Heart right ventricle (tissue), 16 donors: ENCODE measurements around the gene SLC16A2. TPM values are rescaled to one million over a fixed set of nuclear protein-coding genes. Genes with fewer than 3 reads are reported as not detected.
A peak's percentile ranks its signal among the peaks of the same experiment; 100 is the strongest.

ENCODE experiments used
- ATAC-seq, 8 donors: fragments of 200-7000 bp; cut with Tn5 transposase; one replicate each; pipeline ENCODE4 v1.9.1; 2020; ENCODE audit warnings: mild to moderate bottlenecking in 8 of 8, moderate library complexity in 8 of 8, moderate number of reproducible peaks in 1 of 8
- DNase-seq, 2 donors: peaks; one replicate each; pipeline ENCODE4 v3.0.0-alpha.2; 2020
- H3K27ac ChIP-seq, 10 donors: fragments of 200-600 bp; sonication (generic) in 2 of 10; one replicate each; pipeline versions ENCODE4 v1.5.0 to v1.8.0; 2020 to 2022; ENCODE audit warnings: mild to moderate bottlenecking in 3 of 10
- H3K27me3 ChIP-seq, 7 donors: fragments of 200-600 bp; one replicate each; pipeline ENCODE4 v1.8.0; 2021 to 2022; ENCODE audit warnings: mild to moderate bottlenecking in 2 of 7
- H3K36me3 ChIP-seq, 9 donors: fragments of 200-600 bp; sonication (generic) in 1 of 9; one replicate each; pipeline versions ENCODE4 v1.5.0 to v1.8.0; 2020 to 2022; ENCODE audit warnings: mild to moderate bottlenecking in 2 of 9
- H3K4me1 ChIP-seq, 9 donors: fragments of 200-600 bp; sonication (generic) in 1 of 9; one replicate each; pipeline versions ENCODE4 v1.5.0 to v1.8.0; 2020 to 2022; ENCODE audit warnings: mild to moderate bottlenecking in 4 of 9
- H3K4me3 ChIP-seq, 10 donors: fragments of 200-600 bp; sonication (generic) in 2 of 10; one replicate each; pipeline versions ENCODE4 v1.5.0 to v1.8.0; 2020 to 2022; ENCODE audit warnings: mild to moderate bottlenecking in 7 of 10, moderate library complexity in 2 of 10
- H3K9me3 ChIP-seq, 11 donors: fragments of 200-600 bp in 10 of 11; sonication (generic) in 2 of 11; one replicate each; pipeline versions ENCODE4 v1.5.0 to v1.8.0; 2013 to 2022; ENCODE audit warnings: mild to moderate bottlenecking in 2 of 11, control low read depth in 1 of 11, moderate library complexity in 1 of 11
- CTCF ChIP-seq, 9 donors: fragments of 200-600 bp; sonication (generic) in 2 of 9; IDR thresholded peaks; one replicate each; pipeline versions ENCODE4 v1.5.0 to v1.8.0; 2021 to 2022; ENCODE audit warnings: antibody characterized with exemption in 9 of 9, mild to moderate bottlenecking in 5 of 9, moderate library complexity in 1 of 9
- WGBS, 2 donors: extraction: QIAGEN DNeasy Blood & Tissue Kit; methylation state at CpG; one replicate each; pipeline ENCODE4 v1.1.7; 2013; ENCODE audit warnings: inconsistent platforms in 1 of 2; 5-methylcytosine and 5-hydroxymethylcytosine counted together
- intact Hi-C, 10 donors: fragments of 100-400 bp; cut with DNase I; formaldehyde crosslinking; loops; one replicate each; pipeline versions ENCODE4 v1.11.1 to v1.14.2; 2022
- polyA plus RNA-seq, 2 donors: library from polyadenylated mRNA; stranded (reverse); fragments of 200-250 nt; gene quantifications; one replicate each; pipeline ENCODE4 v1.2.3, GENCODE V29; 2013
- total RNA-seq, 10 donors: library from RNA; stranded (reverse); fragmentation: NEBNext Ultra II Directional in 3 of 10; extraction: Animal tissue kit (Norgen Biotek cat#: 25700) in 3 of 10; gene quantifications; one replicate each; pipeline versions ENCODE4 v1.2.1 to v1.2.4, GENCODE V29; 2021 to 2023
- donor health status: Arrhythmogenic right ventricular cardiomyopathy.
- donor health status: ischemic (EF 13 %, LVEDD 7.1; RV severe dilation, severe dysfunction).
- donor health status: healthy with polysubstance abuse.
- donor health status: DM: no; HTN: yes; CAD: no.
- donor health status: DM: no; HTN: no; CAD: no.
- donor health status: ischemic (EF 25% LVEDD 6.9; RV normal size, moderate dysfunction).
- donor health status: ischemic (EF 25% LVEDD 5.7; RV mildly dilated, moderate dysfunction).
- donor health status: healthy.
- donor health status: DM: yes; HTN: yes; CAD: no.
- donor health status: Ischemic cardiomyopathy.
- donor health status: ischemic (EF 35%, LVEDD 5.7; RV mildly dilated, moderate dysfunction).
- donor health status: nonischemic (EF 11% LVEDD 7.7; RV severe dilation, severe dysfunction).
- donor health status: DM: yes; HTN: yes; CAD: no.
- donor health status: PGD.
- donor health status: ischemic (EF 29% LVEDD 5.4; RV normal size, mild dysfunction).
- donor health status: nonischemic (EF 23%, LVEDD 6.1; RV moderate dilation, normal function).

SLC16A2 gene
- total and polyA plus RNA-seq, 12 donors, result 2.4 to 12.6 (median 6.5) TPM

GRCh38 chrX:74527350-74527749, 106.1 kb downstream of the SLC16A2 start:
- 13 to 17% methylated on average over 4 of the region's 4 CpGs for WGBS, 2 donors
- intact Hi-C loops, result loop anchor here in 1 of 10 donors (10.0 kb wide), 1 partner anchor 63 kb away; no protein-coding TSS in a partner anchor
- peak in 5 of 8 donors; percentile 34 to 67 (median 47) for ATAC-seq

GRCh38 chrX:74529311-74529710, 108.0 kb downstream of the SLC16A2 start:
- WGBS, 2 donors, result 87 to 92% methylated on average over 6 of the region's 6 CpGs

More at GRCh38 chrX:74527350-74527749, 106.1 kb downstream of the SLC16A2 start:
- Histone ChIP-seq H3K4me3 (no peak overlapping the region), H3K9me3 (no peaks in the 10 kb centered on the region), H3K27ac (peak overlapping the region in 2 of 10 donors; percentile 28 to 51), H3K27me3 (no peaks in the 10 kb centered on the region), H3K36me3 (no peaks in the 10 kb centered on the region), H3K4me1 (peaks cover 0 to 18% (median 5%) of the 10 kb centered on the region in 9 donors)
- DNase-seq, result no peak
- TF ChIP-seq CTCF (IDR thresholded peaks at IDR 0.05), result no peak

GRCh38 chrX:74531081-74531480, 109.8 kb downstream of the SLC16A2 start:
- Histone ChIP-seq H3K27me3 (peaks cover 0 to 10% (median 0%) of the 10 kb centered on the region in 7 donors), H3K36me3 (no peaks in the 10 kb centered on the region), H3K4me3 (no peak overlapping the region), H3K4me1 (peaks cover 0 to 18% (median 10%) of the 10 kb centered on the region in 9 donors), H3K9me3 (no peaks in the 10 kb centered on the region), H3K27ac (no peak overlapping the region)
- no peak for DNase-seq
- intact Hi-C loops, result loop anchor here in 1 of 10 donors (5.0 to 10.0 kb wide), 2 partner anchors 149 to 236 kb away; no protein-coding TSS in a partner anchor
- 93 to 98% methylated on average over 7 of the region's 7 CpGs for WGBS, 2 donors
- TF ChIP-seq CTCF (IDR thresholded peaks at IDR 0.05), result no peak
- no peak for ATAC-seq

More at GRCh38 chrX:74529311-74529710, 108.0 kb downstream of the SLC16A2 start:
- Histone ChIP-seq H3K4me3 (no peak overlapping the region), H3K27ac (no peak overlapping the region), H3K27me3 (no peaks in the 10 kb centered on the region), H3K36me3 (no peaks in the 10 kb centered on the region), H3K9me3 (no peaks in the 10 kb centered on the region), H3K4me1 (peaks cover 0 to 18% (median 5%) of the 10 kb centered on the region in 9 donors)
- TF ChIP-seq CTCF (IDR thresholded peaks at IDR 0.05), result no peak
- no peak for DNase-seq
- intact Hi-C loops, result loop anchor here in 1 of 10 donors (10.0 kb wide), 1 partner anchor 65 kb away; no protein-coding TSS in a partner anchor
- no peak for ATAC-seq

GRCh38 chrX:74534569-74535038, 113.3 kb downstream of the SLC16A2 start:
- 90 to 91% methylated on average over 2 of the region's 2 CpGs for WGBS, 2 donors
- Histone ChIP-seq H3K4me3 (no peak overlapping the region), H3K9me3 (no peaks in the 10 kb centered on the region), H3K4me1 (peaks cover 0 to 16% (median 6%) of the 10 kb centered on the region in 9 donors), H3K27me3 (peaks cover 0 to 34% (median 0%) of the 10 kb centered on the region in 7 donors), H3K27ac (peak overlapping the region in 6 of 10 donors; percentile 81 to 94 (median 92)), H3K36me3 (no peaks in the 10 kb centered on the region)
- intact Hi-C loops, result loop anchor here in 4 of 10 donors (5.0 to 10.0 kb wide), 3 partner anchors 112 to 240 kb away; partner anchors contain the start of gene SLC16A2 (in 3 of the 4)
- no peak for TF ChIP-seq CTCF (IDR thresholded peaks at IDR 0.05)
- DNase-seq (no peak), ATAC-seq (no peak)
